Mammary epithelial cell (primary cell): ENCODE results near the gene CAB39L.

Experiments
- EZH2 ChIP-seq: IDR thresholded peaks from 2 replicates; pipeline ENCODE4 v1.6.1; 2012; ENCODE audit warnings: low read length, inconsistent platforms, borderline replicate concordance
- TF ChIP-seq, protein P1 (sequence below), 2 donors: IDR thresholded peaks in 1 of 2; conservative IDR thresholded peaks in 1 of 2; 2 replicates each; pipeline ENCODE4 v1.5.1; 2011 to 2012; ENCODE audit warnings: inconsistent platforms in 2 of 2, low read length in 2 of 2, mild to moderate bottlenecking in 2 of 2, control low read depth in 1 of 2, low read depth in 1 of 2; ENCODE audit not compliant: insufficient read depth in 1 of 2; ENCODE audit errors: extremely low read depth in 1 of 2

- TF ChIP-seq, protein P1, sequence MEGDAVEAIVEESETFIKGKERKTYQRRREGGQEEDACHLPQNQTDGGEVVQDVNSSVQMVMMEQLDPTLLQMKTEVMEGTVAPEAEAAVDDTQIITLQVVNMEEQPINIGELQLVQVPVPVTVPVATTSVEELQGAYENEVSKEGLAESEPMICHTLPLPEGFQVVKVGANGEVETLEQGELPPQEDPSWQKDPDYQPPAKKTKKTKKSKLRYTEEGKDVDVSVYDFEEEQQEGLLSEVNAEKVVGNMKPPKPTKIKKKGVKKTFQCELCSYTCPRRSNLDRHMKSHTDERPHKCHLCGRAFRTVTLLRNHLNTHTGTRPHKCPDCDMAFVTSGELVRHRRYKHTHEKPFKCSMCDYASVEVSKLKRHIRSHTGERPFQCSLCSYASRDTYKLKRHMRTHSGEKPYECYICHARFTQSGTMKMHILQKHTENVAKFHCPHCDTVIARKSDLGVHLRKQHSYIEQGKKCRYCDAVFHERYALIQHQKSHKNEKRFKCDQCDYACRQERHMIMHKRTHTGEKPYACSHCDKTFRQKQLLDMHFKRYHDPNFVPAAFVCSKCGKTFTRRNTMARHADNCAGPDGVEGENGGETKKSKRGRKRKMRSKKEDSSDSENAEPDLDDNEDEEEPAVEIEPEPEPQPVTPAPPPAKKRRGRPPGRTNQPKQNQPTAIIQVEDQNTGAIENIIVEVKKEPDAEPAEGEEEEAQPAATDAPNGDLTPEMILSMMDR (conservative IDR thresholded peaks at IDR 0.05 in 1 of 2, IDR thresholded peaks at IDR 0.05 in 1 of 2; ENCODE audit: extremely low read depth in 1 of 2, insufficient read depth in 1 of 2, low read depth in 1 of 2, low read length in 2 of 2), result no peak
- no peak for TF ChIP-seq EZH2
Observed at GRCh38 chr13:49348751-49349150, 95.1 kb downstream of the CAB39L start.
